Panc1 (cell line): Measurements from ENCODE around the gene NDST1. TPM values are rescaled to one million over a fixed set of nuclear protein-coding genes. Genes with fewer than 3 reads are reported as not detected.

Source experiments
- ATAC-seq: fragments of 200-7000 bp; cut with Tn5 transposase; 2 replicates; pipeline ENCODE4 v1.9.1; 2020; ENCODE audit warnings: mild to moderate bottlenecking, moderate library complexity
- BruUV-seq: library from RNA; stranded (reverse); fragments of 400-500 nt; replicated peaks from 2 replicates; lab custom pipeline; 2021; lab: Mats Ljungman, UMichigan
- CTCF ChIA-PET: fragments of 300-600 bp; sonication (Branson Sonifier 250); formaldehyde crosslinking; loops from one replicate; lab custom pipeline; 2022; ENCODE audit warnings: antibody characterized with exemption; lab: Charles Lee
- POLR2A ChIA-PET: fragments of 300-600 bp; sonication (Branson Sonifier 250); formaldehyde crosslinking; loops from one replicate; lab custom pipeline; 2022; ENCODE audit warnings: antibody characterized with exemption; lab: Charles Lee
- DNase-seq: peaks from one replicate; pipeline ENCODE4 v3.0.0-alpha.2; 2010; ENCODE audit warnings: low read depth, low spot score
- H3K27ac ChIP-seq: 2 replicates; pipeline ENCODE4 v1.5.1; 2011; ENCODE audit warnings: mild to moderate bottlenecking, low read length, inconsistent platforms
- H3K27me3 ChIP-seq: fragments of 200-500 bp; sonication (Bioruptor generic); 2 replicates; pipeline ENCODE4 v1.6.0; 2014; ENCODE audit warnings: low read length, inconsistent platforms; ENCODE audit not compliant: control insufficient read depth, insufficient read depth
- H3K36me3 ChIP-seq: fragments of 200-500 bp; sonication (Bioruptor generic); 2 replicates; pipeline ENCODE4 v1.5.1; 2014; ENCODE audit warnings: inconsistent platforms, mild to moderate bottlenecking, low read length, moderate library complexity; ENCODE audit not compliant: control insufficient read depth, insufficient read depth
- H3K4me1 ChIP-seq: 2 replicates; pipeline ENCODE4 v1.5.1; 2011; ENCODE audit warnings: inconsistent platforms, mild to moderate bottlenecking, low read length, moderate library complexity; ENCODE audit not compliant: control insufficient read depth, insufficient read depth
- H3K4me3 ChIP-seq, 2 experiments: 2 replicates each; pipeline ENCODE4 v1.5.1; 2011 to 2012; ENCODE audit warnings: low read depth in 2 of 2, low read length in 2 of 2, mild to moderate bottlenecking in 2 of 2, inconsistent platforms in 1 of 2, moderate library complexity in 1 of 2
- H3K9me3 ChIP-seq: fragments of 200-500 bp; sonication (Bioruptor generic); 2 replicates; pipeline ENCODE4 v1.5.1; 2014; ENCODE audit warnings: low read depth, mild to moderate bottlenecking, inconsistent platforms, low read length, moderate library complexity; ENCODE audit not compliant: control insufficient read depth, insufficient read depth
- POLR2AphosphoS5 ChIP-seq: IDR thresholded peaks from 2 replicates; pipeline ENCODE4 v1.6.1; 2012; ENCODE audit warnings: mild to moderate bottlenecking, low read depth, low read length, moderate library complexity
- SIN3A ChIP-seq: IDR thresholded peaks from 2 replicates; pipeline ENCODE4 v1.6.1; 2012; ENCODE audit warnings: low read depth, mild to moderate bottlenecking, low read length, moderate library complexity, borderline replicate concordance; ENCODE audit not compliant: insufficient read depth
- TCF7L2 ChIP-seq: IDR thresholded peaks from 2 replicates; pipeline ENCODE4 v1.6.1; 2011; ENCODE audit warnings: mild to moderate bottlenecking, low read depth, low read length, inconsistent platforms
- in situ Hi-C: cut with HindIII; loops from 2 replicates; pipeline ENCODE4 v1.10.0; 2016; ENCODE audit warnings: low sequenced_read_pairs, low pct_unique_long_range_greater_than_20kb
- intact Hi-C: fragments of 100-400 bp; cut with micrococcal nuclease; formaldehyde crosslinking; loops from one replicate; pipeline ENCODE4 v1.10.0; 2022; ENCODE audit not compliant: unreplicated experiment
- total RNA-seq: library from RNA; stranded (reverse); gene quantifications from one replicate; pipeline ENCODE4 v1.2.1, GENCODE V29; 2021; ENCODE audit not compliant: unreplicated experiment
- TF ChIP-seq, protein P1 (sequence below), 2 experiments: IDR thresholded peaks; 2 replicates each; pipeline ENCODE4 v1.6.1; 2011 to 2012; ENCODE audit warnings: low read depth in 2 of 2, control low read depth in 1 of 2, low read length in 1 of 2, mild to moderate bottlenecking in 1 of 2, moderate library complexity in 1 of 2; ENCODE audit not compliant: insufficient read depth in 1 of 2
- TF ChIP-seq, protein P2 (sequence below): fragments of 450-650 bp; IDR thresholded peaks from 2 replicates; pipeline ENCODE4 v1.5.1; 2017; ENCODE audit warnings: mild to moderate bottlenecking

NDST1 gene
- total RNA-seq, 1 experiment from 2014 or later = 142 TPM

DNA sequence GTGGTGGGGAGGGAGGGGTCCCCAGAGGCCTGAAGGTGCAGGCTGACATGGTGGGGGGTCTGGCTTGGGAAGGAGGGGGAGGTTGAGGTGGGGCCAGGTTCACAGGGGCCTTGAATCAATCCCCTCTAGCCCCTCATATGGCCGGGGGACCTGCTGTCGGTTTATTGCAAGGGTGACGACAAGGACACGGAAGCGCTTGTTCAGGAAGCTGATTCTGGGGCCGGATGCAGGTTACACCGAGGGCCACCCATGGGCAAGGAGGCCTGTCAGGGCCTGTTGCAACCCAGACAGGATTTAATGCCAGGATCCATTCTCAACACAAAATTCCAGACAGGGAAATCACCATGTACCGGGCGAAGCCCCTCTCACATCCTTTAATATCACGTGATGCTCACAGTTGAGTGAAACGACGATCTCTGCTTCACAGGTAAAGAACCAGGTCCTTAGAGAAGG lies 90.9 kb downstream of the NDST1 start:
- CTCF ChIA-PET = no interaction called here
- BruUV-seq = no TSS peak
- in situ Hi-C loops (no loop called here), intact Hi-C loops (no loop called here)
- Histone ChIP-seq H3K9me3 (no peaks in the 10 kb centered on the region), H3K27ac (no peak overlapping the region), H3K27me3 (no peaks in the 10 kb centered on the region), H3K4me1 (peaks cover 12% of the 10 kb centered on the region), H3K36me3 (no peaks in the 10 kb centered on the region), H3K4me3 (no peak overlapping the region)
- no peak for TF ChIP-seq TCF7L2
- TF ChIP-seq, protein P1, sequence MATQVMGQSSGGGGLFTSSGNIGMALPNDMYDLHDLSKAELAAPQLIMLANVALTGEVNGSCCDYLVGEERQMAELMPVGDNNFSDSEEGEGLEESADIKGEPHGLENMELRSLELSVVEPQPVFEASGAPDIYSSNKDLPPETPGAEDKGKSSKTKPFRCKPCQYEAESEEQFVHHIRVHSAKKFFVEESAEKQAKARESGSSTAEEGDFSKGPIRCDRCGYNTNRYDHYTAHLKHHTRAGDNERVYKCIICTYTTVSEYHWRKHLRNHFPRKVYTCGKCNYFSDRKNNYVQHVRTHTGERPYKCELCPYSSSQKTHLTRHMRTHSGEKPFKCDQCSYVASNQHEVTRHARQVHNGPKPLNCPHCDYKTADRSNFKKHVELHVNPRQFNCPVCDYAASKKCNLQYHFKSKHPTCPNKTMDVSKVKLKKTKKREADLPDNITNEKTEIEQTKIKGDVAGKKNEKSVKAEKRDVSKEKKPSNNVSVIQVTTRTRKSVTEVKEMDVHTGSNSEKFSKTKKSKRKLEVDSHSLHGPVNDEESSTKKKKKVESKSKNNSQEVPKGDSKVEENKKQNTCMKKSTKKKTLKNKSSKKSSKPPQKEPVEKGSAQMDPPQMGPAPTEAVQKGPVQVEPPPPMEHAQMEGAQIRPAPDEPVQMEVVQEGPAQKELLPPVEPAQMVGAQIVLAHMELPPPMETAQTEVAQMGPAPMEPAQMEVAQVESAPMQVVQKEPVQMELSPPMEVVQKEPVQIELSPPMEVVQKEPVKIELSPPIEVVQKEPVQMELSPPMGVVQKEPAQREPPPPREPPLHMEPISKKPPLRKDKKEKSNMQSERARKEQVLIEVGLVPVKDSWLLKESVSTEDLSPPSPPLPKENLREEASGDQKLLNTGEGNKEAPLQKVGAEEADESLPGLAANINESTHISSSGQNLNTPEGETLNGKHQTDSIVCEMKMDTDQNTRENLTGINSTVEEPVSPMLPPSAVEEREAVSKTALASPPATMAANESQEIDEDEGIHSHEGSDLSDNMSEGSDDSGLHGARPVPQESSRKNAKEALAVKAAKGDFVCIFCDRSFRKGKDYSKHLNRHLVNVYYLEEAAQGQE (IDR thresholded peaks at IDR 0.05; ENCODE audit: insufficient read depth in 1 of 2, low read depth in 2 of 2, low read length in 1 of 2) = no peak
- no peak for TF ChIP-seq POLR2AphosphoS5
- TF ChIP-seq, protein P2, sequence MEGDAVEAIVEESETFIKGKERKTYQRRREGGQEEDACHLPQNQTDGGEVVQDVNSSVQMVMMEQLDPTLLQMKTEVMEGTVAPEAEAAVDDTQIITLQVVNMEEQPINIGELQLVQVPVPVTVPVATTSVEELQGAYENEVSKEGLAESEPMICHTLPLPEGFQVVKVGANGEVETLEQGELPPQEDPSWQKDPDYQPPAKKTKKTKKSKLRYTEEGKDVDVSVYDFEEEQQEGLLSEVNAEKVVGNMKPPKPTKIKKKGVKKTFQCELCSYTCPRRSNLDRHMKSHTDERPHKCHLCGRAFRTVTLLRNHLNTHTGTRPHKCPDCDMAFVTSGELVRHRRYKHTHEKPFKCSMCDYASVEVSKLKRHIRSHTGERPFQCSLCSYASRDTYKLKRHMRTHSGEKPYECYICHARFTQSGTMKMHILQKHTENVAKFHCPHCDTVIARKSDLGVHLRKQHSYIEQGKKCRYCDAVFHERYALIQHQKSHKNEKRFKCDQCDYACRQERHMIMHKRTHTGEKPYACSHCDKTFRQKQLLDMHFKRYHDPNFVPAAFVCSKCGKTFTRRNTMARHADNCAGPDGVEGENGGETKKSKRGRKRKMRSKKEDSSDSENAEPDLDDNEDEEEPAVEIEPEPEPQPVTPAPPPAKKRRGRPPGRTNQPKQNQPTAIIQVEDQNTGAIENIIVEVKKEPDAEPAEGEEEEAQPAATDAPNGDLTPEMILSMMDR = no peak
- no peak for TF ChIP-seq SIN3A
- DNase-seq = no peak
- POLR2A ChIA-PET = no interaction called here
- no peak for ATAC-seq

DNA sequence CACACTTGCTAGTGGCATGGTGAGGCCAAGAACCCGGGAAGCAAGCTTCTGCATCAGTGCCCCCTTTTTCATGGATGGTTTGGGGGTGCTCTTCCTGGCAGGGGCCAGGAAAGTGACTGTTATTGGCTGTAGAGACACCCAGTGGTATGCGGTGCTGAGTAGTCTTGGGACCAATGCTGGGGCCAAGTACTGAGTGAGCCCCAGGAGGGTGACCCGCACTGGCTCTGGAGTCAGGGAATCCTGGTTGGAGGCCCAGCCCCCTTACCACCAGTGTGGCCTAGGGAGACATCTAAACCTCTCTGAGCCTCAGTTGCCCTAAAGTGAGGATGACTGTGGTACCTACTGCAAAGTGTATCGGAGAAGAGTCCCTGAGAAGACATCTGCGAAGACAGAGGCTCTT lies 91.3 kb downstream of the NDST1 start:
- H3K27ac ChIP-seq = no peak overlapping the region
- intact Hi-C loops (no loop called here), in situ Hi-C loops (no loop called here)
- H3K27me3 ChIP-seq = no peaks in the 10 kb centered on the region
- peaks cover 12% of the 10 kb centered on the region for H3K4me1 ChIP-seq
- CTCF ChIA-PET = no interaction called here
- POLR2A ChIA-PET = no interaction called here
- BruUV-seq = no TSS peak
- no peaks in the 10 kb centered on the region for H3K36me3 ChIP-seq
- TF ChIP-seq, protein P1 (IDR thresholded peaks at IDR 0.05; ENCODE audit: insufficient read depth in 1 of 2, low read depth in 2 of 2, low read length in 1 of 2) = no peak
- TF ChIP-seq POLR2AphosphoS5 (no peak), SIN3A (no peak), TCF7L2 (no peak)
- TF ChIP-seq, protein P2 = no peak
- DNase-seq (no peak), ATAC-seq (no peak)
- H3K9me3 ChIP-seq = no peaks in the 10 kb centered on the region
- no peak overlapping the region for H3K4me3 ChIP-seq
